DMS153 (cell line): ENCODE data around the gene ANKRD13C.
"Not testable (repeated sequence)": the region's sequence is repeated elsewhere in the genome, so short reads cannot be mapped to it uniquely, and the experiment has no call there.

Experiments used
- DNase-seq: peaks from one replicate; lab custom pipeline; 2025; lab: John Stamatoyannopoulos, UW

Gene ANKRD13C

GRCh38 chr1:70354332-70355110 is at the start of gene ANKRD13C:
Gene ANKRD13C, minus strand, starts transcription at chr1:70354722. Its CDS starts 314 bp downstream, at chr1:70354408.
- DNase-seq = peak; percentile 93

GRCh38 chr1:70403759-70404158 is 49.2 kb upstream of the ANKRD13C start:
- no peak for DNase-seq

GRCh38 chr1:70401974-70402373 is 47.5 kb upstream of the ANKRD13C start:
- no peak for DNase-seq

GRCh38 chr1:70400335-70400734 is 45.8 kb upstream of the ANKRD13C start:
- no peak for DNase-seq

GRCh38 chr1:70397013-70397412 is 42.5 kb upstream of the ANKRD13C start:
- DNase-seq = peak; percentile 8

- DNase-seq = no peak
These were observed 42.1 kb upstream of the ANKRD13C start for GRCh38 chr1:70396607-70397006.

GRCh38 chr1:70392626-70393025 is 38.1 kb upstream of the ANKRD13C start:
- no peak for DNase-seq

GRCh38 chr1:70387507-70387906 is 33.0 kb upstream of the ANKRD13C start:
- DNase-seq = no peak

GRCh38 chr1:70386121-70386520 is 31.6 kb upstream of the ANKRD13C start:
- no peak for DNase-seq

GRCh38 chr1:70385477-70385876 is 31.0 kb upstream of the ANKRD13C start:
- no peak for DNase-seq

- no peak for DNase-seq
These were observed 30.0 kb upstream of the ANKRD13C start for GRCh38 chr1:70384542-70384941.

GRCh38 chr1:70383483-70383882 is 29.0 kb upstream of the ANKRD13C start:
- no peak for DNase-seq

- DNase-seq = no peak
These were observed 28.2 kb upstream of the ANKRD13C start for GRCh38 chr1:70382682-70383081.

GRCh38 chr1:70376196-70376595 is 21.7 kb upstream of the ANKRD13C start:
- DNase-seq = no peak

GRCh38 chr1:70373580-70373979 is 19.1 kb upstream of the ANKRD13C start:
- DNase-seq = not testable (repeated sequence)

GRCh38 chr1:70372426-70372825 is 17.9 kb upstream of the ANKRD13C start:
- DNase-seq = no peak

GRCh38 chr1:70371586-70371985 is 17.1 kb upstream of the ANKRD13C start:
- not testable (repeated sequence) for DNase-seq

GRCh38 chr1:70367397-70367796 is 12.9 kb upstream of the ANKRD13C start:
- not testable (repeated sequence) for DNase-seq

GRCh38 chr1:70366997-70367396 is 12.5 kb upstream of the ANKRD13C start:
- not testable (repeated sequence) for DNase-seq

- not testable (repeated sequence) for DNase-seq
These were observed 12.0 kb upstream of the ANKRD13C start for GRCh38 chr1:70366425-70366952.

GRCh38 chr1:70364439-70364838 is 9.9 kb upstream of the ANKRD13C start:
- no peak for DNase-seq

GRCh38 chr1:70361727-70362398 is 7.3 kb upstream of the ANKRD13C start:
- DNase-seq = no peak

GRCh38 chr1:70360321-70360720 is 5.8 kb upstream of the ANKRD13C start:
- no peak for DNase-seq
